ENCODE results near the gene NKX2-1.
A peak's percentile ranks its signal among the peaks of the same experiment; 100 is the strongest.
"Not testable (repeated sequence)": the region's sequence is repeated elsewhere in the genome, so short reads cannot be mapped to it uniquely, and the experiment has no call there.

NKX2-1 gene

DNA sequence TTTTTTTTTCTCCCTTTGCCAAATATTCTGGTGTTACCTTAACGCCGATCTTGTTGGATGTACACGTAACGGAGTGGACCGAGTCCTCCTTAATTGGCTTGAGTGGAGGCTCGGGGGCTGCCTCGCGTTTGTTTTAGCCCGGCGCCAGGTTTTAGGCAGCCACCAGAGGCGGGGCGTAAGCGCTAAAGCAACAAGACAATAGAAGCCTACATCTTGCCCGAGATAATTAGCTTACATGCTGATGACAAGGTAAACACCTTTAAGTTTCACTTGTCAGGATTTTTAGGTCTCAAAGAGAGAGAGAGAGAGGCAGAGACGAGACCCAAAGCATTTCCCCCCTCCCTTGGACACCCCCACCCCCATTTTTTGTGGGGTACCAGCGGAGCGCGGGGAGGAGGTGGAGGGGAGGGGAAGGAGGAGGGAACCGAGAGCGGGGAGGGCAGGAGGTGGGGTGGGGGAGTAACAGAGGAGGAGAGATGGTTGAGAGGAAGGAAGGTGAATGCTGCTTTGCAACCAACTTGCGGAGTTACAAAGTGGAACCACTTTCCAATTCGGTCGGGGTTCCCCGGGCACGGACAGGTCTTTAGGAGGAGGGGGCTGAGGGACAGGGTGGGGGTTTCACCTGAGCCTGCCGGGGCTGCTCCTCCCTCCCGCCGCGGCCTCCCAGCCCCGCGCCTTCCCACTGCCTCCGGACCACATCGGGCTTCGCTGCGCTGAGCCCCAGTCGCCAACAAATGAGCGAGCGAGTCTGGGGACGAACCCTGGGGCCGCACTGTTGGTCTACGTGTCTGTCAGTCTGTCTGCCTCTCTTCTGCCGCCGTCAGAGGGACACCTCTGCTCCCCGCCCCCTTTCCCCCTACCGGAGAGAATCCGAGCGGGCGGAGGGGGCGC is at the start of gene NKX2-1:
NKX2-1 (minus strand) TSS at position 802 of the 891 bp plus-strand sequence; CDS start at position 699, 103 bp downstream.
- DNase-seq (ENCODE audit: low spot score): no peak

DNA sequence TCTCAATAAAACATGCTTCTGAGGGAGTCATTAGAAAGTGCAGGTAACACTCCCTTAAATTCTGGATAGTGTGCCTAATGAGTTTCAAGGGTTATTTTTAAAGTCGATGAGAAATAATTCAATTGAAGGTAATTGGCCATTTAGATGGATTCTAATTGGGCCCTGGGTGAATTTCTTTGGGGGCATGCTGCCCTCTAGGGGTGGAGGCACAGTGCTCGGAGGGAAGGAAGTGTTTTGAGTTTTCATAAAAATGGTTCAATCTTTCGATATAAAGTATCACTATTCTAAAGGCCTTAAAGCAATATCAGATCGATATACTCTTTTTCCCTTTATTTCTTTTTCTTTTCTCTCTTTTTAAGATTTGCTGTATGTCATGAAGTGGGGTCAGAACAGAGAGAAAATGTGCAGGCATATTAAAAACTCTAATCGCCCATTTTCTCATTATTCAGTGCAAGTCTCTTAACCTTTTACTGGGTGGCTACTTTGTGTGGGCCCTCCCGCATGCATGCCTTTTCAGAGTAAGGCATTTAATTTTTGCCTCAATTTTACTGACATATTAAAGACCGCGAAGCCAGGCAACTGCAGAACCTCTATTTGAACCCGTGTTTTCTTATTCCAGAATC is 36.9 kb upstream of the NKX2-1 start:
- DNase-seq (ENCODE audit: low spot score): peak; percentile 24

DNA sequence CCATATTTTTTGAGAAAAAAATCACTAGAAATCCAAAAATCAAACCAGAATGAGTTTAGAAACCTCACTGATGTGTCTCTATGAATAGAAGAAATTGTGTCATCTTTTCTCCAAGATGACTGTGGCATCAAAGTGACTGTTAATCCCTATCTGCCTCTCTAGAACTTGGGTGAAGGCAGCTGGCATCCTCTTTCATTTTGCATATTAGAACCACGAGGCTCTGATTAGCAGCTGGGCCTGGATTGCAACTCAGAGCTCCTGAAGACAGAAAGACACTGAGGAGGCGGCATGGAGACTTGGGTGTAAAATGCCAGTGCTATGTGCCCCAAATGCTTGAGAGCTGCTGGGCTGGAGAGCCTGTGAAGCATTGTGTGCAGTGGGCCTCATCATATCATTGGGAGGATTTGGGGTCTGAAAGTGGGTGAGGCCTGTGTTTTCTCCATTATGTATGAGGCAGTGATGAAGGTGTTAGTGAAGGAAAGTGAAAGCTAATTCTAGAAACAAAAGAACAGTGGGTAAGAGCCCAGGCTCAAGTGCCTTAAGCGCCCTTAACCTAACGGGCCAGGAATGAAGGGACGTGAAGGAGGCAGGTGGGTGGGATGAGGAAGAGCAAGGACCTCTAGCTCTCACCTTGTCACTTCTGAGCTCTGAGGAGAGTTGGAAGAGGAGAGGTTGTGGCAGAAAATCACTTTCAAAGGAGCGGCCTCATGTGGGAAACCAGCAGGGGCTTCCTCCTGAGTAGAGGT is 36.1 kb upstream of the NKX2-1 start:
- DNase-seq (ENCODE audit: low spot score): no peak

DNA sequence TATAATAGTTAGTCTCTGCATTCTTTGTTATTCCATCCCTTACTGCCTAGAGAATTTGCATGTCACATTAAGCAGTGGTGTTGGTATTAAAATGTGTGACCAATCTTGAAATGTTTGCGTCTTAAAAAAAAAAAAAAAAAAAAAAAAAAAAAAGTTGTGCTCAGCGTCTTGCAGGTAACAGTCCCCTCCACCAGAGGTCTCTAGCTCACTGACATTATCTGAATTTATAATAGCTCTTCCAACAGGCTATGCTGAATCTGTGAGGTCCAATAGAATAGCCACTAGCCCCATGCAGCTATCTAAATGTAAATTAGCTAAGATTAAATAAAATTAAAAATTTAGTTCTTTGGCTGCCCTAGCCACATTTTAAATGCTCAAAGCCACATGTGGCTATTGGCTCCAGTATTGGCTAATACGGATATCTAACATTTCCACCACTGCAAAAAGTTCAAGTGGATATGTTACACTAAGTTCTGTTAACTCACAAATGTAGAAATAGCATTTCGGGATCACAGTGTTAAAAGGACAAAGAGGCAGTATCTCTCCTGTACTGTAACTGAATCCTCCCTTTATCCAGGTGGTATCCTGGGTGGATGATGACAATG is 33.7 kb upstream of the NKX2-1 start:
- no peak for DNase-seq (ENCODE audit: low spot score)

DNA sequence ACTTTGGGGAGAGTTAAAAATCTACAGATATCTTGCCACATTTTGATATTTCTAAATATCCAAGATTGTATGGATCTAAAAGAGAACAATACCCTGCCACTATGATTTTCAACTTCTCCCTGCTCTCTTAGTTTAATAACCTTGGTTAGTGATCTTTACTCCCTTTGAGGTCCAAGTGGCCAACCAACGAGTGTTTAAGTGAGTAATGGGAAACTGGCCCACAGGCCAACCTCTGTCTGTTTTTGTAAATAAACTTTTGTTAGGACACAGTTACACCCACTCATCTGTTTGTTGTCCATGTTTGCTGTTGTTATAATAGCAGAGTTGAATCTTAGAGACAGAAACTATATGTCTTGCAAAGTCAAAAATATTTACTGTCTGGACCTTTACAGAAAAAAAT is 30.9 kb upstream of the NKX2-1 start:
- no peak for DNase-seq (ENCODE audit: low spot score)

DNA sequence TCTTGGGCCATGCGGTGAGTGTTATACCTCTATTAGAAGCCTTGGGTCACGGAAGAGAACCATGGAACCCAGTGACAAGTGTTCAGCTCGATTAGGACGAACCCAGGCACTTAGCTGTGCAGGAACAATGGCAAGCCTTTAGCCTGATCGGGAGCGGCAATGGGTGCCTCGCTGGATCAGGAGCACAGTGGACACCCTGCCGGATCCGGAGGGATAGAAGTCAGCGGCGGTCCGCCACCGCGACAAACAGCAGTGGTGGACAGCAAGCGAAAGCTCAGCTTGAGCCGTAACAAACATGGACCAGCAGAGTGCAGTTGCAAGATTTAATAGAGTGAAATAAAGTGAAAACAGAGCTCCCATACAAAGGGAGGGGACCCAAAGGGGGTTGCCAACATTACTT is 24.2 kb upstream of the NKX2-1 start:
- DNase-seq (ENCODE audit: low spot score): not testable (repeated sequence)

DNA sequence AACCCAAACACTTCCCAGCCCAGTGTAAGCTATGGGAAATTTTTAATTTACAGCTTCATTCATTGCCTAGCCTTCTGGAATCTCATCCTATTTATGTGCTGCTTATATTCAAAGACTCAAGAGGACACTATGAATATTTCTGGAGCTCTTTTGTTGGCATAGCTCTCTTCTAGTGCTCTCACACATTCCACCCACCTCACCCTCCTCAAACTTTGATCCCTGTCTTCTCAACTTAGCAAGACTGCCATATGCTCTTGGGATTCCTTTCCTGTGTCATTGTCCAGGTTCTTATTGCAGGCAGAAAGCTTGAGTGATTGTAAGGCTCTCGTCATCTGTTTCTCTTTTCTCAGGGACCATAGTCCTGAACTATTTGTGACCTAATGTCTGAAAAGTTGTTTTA is 18.0 kb upstream of the NKX2-1 start:
- no peak for DNase-seq (ENCODE audit: low spot score)

DNA sequence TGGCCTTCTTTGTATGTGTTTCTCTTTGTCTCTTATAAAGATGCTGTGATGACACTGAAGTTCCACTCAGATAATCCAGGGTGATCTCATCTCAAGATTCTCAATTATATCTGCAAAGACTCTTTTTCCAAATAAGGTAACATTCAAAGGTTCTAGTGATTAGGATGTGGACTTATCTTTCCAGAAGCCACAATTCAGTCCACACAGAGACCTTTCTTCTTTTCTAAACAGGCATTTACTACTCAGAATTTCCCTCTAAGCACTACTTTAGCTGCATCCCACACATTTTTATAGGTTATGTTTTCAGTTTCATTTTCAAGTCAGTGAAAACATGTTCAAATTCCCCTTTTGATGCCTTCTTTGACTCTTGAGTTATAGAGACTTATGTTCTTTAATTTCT is 9.0 kb upstream of the NKX2-1 start:
- no peak for DNase-seq (ENCODE audit: low spot score)

DNA sequence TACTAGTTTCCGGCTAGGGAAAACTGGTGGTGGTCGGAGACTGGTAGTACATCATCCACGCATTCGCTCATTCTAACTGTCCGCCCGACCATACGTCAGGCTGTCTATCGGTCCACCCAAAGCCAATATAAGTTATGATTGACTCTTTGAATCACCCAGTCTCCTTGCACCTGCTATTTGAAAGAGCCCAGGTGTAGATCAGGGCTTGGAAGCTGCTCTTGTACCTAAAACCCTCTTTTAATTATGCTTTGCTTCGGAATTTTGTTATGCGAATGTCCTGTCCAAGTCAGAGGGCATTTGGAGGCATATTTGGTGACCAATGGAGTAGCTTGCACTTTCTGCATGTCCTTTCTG is 5.7 kb upstream of the NKX2-1 start:
- no peak for DNase-seq (ENCODE audit: low spot score)

DNA sequence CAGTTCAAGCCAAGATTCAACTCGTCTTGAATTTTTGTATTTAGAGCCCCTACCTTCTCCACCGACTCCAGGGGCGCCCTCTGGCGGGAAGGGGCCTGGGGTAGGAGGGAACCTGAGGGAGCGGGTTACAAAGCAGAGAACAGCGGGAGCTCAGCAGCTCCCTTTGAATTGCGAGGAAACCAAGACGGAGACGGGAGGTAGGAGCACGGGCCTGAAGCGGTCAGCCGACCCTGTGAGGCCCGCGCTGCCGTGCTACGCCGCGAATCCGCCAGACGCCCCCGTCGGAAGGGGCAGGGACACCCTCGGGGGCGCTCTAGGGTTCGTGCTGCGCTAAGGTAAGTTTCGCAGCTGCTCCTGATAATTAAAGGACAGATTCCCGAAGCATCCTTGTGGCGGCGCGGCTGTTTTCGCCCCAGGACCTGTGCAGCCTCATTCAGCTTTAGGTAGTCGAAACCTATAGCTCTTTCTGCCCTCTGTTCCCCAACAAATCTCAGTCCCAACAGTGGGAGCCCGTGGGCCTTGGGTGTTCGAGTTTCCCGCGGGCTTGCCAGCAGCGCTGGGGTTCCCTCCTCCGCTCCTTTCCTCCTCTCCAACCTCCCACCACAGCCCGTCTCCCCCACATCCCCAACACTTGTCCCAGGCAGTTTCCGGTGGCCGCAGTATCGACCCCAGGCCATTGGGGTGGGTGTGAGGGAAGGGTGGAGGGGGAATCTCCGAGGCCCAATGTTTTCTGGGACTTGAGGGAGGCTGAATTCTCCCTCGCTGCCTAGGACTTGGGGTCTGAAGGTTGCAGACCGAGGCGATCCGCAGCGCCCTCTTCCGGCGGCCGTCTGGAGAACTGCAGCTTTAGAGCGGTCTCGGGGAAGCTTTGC is 5.1 kb upstream of the NKX2-1 start:
- DNase-seq (ENCODE audit: low spot score): no peak

DNA sequence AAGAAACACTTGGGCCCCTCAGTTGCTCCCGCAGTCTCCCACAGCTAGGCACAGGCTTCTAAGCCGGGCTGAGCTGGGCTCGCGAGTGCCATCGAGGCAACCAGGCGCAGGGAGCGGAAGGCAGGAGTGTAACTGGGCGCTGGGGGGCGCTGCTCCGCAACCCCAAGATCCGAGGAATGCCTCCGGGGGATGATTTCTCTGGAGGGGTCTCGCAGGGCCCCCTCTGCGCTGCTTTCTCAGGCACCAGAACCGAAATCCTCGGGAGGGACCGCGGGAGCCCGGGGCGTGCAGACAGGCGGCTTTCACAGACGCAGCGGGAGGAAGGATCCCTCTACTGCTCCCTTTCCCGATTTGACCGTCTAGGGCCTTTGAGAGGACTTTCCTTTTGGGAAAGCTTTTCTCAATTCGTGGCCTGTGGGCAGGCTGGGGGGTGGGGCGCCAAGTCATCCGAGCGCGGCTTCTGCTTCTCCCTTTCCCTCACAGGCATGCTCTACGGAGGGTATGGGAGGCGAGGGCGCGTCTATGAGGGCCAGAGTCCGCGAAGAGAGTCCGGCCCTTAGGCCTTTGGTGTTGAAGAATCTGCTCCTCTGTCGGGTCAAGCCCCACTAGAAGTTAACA is 4.3 kb upstream of the NKX2-1 start:
- DNase-seq (ENCODE audit: low spot score): no peak

DNA sequence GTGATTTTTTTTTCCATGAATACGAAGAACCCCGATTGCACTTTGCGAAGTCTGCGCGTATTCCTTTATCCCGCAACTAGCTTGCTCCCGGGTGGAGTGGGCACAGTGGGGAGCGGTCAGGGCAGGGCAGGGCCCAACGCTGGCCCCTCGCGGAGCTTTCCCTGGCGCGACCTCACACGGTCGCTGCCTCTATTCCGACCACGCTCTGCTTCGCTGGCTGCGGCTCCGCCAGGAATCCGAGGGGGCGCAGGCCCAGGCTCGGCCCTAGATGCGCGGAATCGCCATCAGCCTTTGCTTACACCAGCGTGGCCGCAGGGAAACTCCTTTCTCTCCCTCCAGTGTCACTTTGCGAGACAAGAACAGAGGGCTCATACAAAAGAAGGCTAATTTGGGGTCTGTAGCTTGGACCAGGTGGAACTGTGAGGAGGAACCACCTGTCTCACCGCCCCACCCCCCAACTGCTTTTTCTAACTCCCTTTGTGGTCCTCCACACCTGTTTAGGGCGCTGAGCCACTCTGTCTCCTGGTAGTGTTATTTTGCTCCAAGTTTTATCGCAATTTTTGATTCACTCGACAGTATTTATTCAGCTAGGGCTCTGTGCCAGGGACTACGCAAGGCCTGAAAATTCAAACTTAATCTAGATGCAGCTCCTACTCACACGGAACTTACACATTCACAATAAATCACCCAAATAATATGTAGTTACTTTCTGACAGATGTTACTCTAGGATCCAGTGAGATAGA is 3.1 kb upstream of the NKX2-1 start:
- no peak for DNase-seq (ENCODE audit: low spot score)

DNA sequence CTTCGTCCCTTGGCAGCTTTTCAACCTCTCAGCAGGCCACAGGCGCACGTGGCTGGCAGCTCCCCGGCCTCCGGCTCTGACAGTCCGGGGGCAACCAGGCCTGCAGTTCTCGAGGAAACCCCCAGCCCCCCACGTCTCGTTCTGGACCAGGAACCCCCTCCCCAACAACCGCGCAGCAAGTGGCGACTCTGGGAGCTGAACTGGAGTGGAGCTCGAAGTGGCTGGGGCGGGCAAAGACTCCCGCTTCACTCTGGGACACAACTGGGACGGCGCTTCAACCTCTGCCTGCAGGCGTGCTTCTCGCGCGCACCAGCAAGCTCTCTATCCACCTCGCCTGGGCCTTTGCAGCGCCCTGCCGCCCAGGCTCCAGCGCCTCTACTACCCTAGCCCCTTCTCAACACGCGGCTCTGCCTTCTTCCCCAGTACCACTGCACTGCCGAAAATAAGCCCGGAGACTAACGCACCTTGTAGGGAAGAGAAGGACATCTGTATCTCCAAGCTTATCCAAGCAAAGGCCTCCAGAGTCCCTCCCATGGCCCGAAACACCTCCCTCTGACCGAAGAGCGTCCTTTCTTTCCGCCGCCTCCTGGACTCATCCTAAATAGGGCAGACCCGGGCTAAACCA is 2.4 kb upstream of the NKX2-1 start:
- no peak for DNase-seq (ENCODE audit: low spot score)

DNA sequence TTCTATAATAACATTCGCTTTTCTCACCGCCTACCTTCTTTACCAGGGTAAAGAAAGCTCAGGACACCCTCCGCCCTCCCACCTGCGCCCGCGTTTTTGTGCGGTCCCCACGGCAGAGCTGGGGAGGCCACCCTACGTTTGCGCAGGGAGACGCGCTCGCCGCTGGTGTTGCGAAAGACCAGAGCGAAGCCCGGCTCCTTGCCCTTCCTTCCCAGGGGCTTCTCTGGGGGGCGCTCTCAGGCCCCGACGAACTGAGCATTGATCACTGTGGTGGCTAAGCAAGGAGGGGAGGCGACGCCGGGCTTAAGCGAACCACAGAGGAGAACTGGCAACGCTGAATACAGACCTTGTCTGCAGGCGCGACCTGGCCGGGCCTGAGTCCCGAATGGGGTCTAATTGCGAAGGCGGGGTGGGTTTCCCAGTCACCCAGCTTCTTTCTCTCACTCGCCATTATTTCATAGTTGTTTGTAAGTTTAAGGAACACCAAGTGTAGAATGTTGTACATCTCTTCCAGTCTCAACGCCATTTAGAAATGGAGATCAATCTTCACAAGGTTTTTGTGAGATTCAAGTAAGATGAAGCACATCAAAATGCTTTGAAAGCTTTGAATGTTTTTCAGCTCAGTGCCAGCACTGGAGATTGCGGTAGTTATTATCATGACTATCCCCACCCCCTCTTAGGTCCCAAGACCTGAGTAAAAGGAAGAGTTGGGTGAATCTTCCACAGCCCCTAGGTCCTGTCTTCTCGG is 1.7 kb upstream of the NKX2-1 start:
- DNase-seq (ENCODE audit: low spot score): no peak

DNA sequence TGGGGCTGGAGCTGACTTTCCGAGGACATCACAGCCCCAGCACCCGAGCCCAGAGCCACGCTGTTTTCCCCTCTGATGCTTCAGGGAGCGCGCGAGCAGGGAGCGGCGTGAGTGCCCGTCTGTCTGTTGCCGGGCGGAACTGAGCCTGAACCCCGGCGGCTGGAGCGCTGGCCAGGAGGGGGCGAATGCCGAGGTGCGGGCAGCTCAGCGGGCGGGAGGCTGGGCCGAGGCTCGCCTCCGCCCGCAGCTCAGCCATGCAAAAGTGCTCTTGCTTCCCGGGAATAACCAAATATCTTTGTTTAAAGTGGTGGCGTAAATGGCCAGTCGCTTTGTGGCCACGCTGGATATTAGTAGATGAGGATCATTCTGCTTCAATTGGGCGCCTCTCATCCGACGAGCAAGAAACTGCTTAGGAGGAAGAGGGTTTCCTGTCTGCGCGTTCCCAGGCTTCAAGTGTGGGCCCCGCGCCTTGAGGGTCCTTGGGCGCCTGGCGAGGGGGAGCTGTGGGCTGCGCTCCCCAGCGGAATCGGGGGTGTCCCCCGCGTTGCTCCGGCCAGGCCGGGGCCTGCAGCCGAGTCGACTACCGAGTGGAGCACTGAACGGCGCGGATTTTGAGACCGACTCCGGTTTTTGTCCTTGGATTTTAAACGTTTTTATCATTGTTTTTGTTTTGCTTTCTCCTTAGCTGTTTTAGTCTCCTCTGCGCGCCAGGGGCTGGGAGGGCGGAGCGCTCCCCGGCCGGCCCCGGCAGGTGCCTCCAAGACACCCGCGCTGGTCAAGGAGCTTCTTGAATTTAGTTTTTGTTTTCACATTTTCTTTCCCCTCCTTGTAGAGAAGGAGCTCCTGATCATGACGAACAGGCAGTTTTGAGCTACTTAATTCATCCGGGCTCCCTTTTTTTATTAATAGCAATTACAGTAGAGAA is 831 bp upstream of the NKX2-1 start:
- DNase-seq (ENCODE audit: low spot score): no peak

DNA sequence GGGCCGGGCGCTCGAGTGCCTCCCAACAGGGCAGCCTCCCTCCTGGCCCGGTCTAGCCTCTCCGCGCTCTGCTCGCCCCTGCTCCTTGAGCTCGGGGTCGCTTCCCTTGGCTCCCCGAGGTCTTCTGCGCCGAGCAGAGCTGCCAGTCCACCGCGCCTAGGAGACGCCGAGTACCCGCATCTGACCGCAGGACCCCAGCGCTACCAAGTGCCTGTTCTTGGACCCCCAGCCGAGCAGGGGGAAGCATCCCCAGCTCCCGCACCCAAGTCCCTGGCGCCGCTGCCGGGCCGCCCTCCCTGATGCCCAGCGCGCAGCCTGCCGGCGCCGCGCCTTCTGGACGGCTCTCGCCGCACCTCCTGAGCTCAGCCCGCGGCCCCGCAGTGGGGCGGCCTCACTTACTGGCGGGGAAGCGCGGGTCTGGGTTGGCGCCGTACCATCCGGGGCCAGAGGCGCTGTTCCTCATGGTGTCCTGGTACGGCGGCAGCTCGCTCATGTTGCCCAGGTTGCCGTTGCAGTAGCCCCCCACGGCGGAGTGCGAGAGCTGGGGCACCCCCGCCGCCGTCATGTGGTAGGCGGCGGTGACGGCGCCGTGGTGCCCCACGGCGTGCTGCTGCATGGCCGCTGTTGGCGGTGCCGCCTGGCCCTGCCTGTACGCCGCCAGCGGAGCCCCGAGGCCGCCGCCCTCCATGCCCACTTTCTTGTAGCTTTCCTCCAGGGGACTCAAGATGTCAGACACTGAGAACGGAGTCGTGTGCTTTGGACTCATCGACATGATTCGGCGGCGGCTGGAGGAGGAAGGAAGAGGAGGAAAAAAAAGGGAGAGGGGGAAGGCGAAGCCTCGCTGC is 1.2 kb downstream of the NKX2-1 start:
- no peak for DNase-seq (ENCODE audit: low spot score)

DNA sequence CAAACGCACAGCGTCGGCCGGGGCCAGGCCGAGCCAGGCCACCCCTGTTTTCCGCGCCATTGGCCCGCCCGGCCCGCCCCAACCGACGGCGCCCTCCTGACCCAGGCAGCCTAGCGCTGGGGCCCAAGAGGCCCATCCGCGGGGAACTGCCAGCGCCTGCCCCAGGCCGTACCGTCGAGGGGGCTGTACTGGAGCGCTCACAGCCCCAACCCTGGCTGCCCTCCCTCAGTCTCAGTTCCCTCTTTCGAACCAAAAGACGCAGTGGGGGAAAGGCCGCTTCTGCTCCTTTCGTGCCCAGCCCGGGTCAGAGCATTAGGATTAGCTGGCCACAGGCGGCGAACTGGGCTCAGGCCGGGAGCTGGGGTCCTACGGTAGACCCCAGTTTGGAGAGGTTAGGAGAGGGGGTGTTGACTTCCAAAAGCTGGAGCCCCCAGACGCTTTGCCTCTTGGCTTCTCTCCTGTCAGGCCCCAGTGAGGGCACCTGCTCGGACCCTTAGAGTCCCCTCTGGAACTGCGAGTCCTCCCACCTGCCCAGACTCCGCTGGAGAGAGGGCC is 1.9 kb downstream of the NKX2-1 start:
- no peak for DNase-seq (ENCODE audit: low spot score)

Data from CD4-positive, alpha-beta T cell treated with Interleukin-2 at 100 ng/mL for 4 hours (primary cell).